GM20000 (cell line): ENCODE results near the gene GDF3.

Source experiments
- DNase-seq: peaks from one replicate; pipeline ENCODE4 v3.0.0; 2012; ENCODE audit warnings: low spot score
- TF ChIP-seq, protein P1 (sequence below): IDR thresholded peaks from 2 replicates; pipeline ENCODE4 v1.5.1; 2012; ENCODE audit warnings: mild to moderate bottlenecking, control low read depth; ENCODE audit errors: extremely low read depth, missing control alignments

The GDF3 gene

DNA sequence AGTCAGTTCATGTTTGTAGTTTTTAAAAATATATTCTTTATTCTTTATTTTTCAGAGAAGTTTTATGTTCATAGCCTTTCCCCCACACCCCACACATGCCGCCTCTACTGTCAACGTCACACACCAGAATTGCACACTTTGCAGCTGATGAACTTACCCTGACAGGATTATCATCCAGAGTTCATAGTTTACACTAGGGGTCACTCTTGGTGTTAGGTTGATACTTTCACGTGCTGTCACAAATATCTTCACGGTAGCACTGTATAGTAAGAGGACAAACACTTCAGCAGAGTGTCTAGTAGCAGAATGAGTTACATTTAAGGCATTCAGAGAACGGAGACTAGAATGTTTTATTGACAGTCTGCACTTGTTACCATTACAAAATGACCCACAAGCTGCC lies 20.8 kb upstream of the GDF3 start:
- DNase-seq, result peak; percentile 33
- TF ChIP-seq, protein P1, sequence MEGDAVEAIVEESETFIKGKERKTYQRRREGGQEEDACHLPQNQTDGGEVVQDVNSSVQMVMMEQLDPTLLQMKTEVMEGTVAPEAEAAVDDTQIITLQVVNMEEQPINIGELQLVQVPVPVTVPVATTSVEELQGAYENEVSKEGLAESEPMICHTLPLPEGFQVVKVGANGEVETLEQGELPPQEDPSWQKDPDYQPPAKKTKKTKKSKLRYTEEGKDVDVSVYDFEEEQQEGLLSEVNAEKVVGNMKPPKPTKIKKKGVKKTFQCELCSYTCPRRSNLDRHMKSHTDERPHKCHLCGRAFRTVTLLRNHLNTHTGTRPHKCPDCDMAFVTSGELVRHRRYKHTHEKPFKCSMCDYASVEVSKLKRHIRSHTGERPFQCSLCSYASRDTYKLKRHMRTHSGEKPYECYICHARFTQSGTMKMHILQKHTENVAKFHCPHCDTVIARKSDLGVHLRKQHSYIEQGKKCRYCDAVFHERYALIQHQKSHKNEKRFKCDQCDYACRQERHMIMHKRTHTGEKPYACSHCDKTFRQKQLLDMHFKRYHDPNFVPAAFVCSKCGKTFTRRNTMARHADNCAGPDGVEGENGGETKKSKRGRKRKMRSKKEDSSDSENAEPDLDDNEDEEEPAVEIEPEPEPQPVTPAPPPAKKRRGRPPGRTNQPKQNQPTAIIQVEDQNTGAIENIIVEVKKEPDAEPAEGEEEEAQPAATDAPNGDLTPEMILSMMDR, result peak; percentile 4

GRCh38 chr12:7712841-7713442 lies 17.4 kb upstream of the GDF3 start:
- no peak for DNase-seq
- TF ChIP-seq, protein P1, result no peak

DNA sequence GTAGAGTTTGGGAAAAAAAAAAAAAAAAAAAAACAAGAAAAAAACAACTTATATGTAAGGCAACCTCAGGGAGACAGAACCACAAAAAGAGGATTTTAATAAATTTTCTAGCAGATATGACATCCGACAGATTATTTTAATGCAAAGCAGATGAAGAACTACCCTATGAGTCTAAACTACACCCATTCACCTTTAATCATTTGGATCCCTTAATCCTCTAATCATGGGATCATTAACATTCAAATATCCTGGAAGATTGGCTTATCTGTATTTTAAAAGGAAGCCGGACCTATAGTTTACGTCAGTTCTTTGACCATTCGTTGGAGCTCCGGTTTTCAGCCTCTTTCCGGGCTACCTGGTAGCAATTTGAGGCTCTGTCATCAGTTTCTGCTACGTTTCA lies 15.6 kb upstream of the GDF3 start, which contains the start of gene DPPA3:
TSS of gene DPPA3 (plus strand) at position 301 of the 400 bp plus-strand sequence. CDS start 138 bp downstream, outside the sequence.
- DNase-seq, result no peak
- TF ChIP-seq, protein P1, result no peak

- DNase-seq, result no peak
- TF ChIP-seq, protein P1, result no peak
These were observed 14.5 kb upstream of the GDF3 start for GRCh38 chr12:7709969-7710675.

GRCh38 chr12:7705846-7706245 lies 10.3 kb upstream of the GDF3 start:
- TF ChIP-seq, protein P1, result no peak
- DNase-seq, result no peak

GRCh38 chr12:7695237-7695560 lies 376 bp downstream of the GDF3 start:
- TF ChIP-seq, protein P1, result no peak

GRCh38 chr12:7694556-7695236 lies 879 bp downstream of the GDF3 start:
- TF ChIP-seq, protein P1, result no peak
- no peak for DNase-seq

More at GRCh38 chr12:7695237-7695560, 376 bp downstream of the GDF3 start:
- no peak for DNase-seq
